T-cell (primary cell): ENCODE measurements around the gene IL15RA. TPM values are rescaled to one million over a fixed set of nuclear protein-coding genes. Genes with fewer than 3 reads are reported as not detected.
A peak's percentile ranks its signal among the peaks of the same experiment; 100 is the strongest.

Source experiments
- ATAC-seq, 4 experiments: fragments of 200-7000 bp in 3 of 4; fragments of 150-1000 bp in 1 of 4; cut with Tn5 transposase; replicated peaks in 1 of 4; 1 replicate in 3 of 4; 2 replicates in 1 of 4; pipeline ENCODE4 v1.10.0; 2021; ENCODE audit warnings: moderate library complexity in 3 of 4, mild to moderate bottlenecking in 2 of 4, moderate number of reproducible peaks in 1 of 4
- CTCF ChIA-PET, 2 donors: fragments of 300-600 bp; sonication (Branson Sonifier 250); formaldehyde crosslinking; loops; one replicate each; lab custom pipeline; 2022; ENCODE audit warnings: antibody characterized with exemption in 2 of 2; lab: Charles Lee
- POLR2A ChIA-PET, 2 donors: fragments of 300-600 bp; sonication (Branson Sonifier 250); formaldehyde crosslinking; loops; one replicate each; lab custom pipeline; 2022; ENCODE audit warnings: antibody characterized with exemption in 2 of 2; lab: Charles Lee
- DNase-seq, 35 experiments: peaks; one replicate each; pipeline versions ENCODE4 v3.0.0 to v3.0.0-alpha.2; 2013 to 2023
- H3K27ac ChIP-seq: one replicate; pipeline ENCODE4 v1.5.1; 2013; ENCODE audit warnings: low read length
- H3K27me3 ChIP-seq, 2 experiments: replicated peaks in 1 of 2; 1 replicate in 1 of 2; 2 replicates in 1 of 2; pipeline versions ENCODE4 v1.6.1 to v1.7.0; 2013; ENCODE audit warnings: low read length in 1 of 2, mixed read lengths in 1 of 2; ENCODE audit not compliant: control insufficient read depth in 2 of 2, insufficient read depth in 2 of 2; ENCODE audit errors: extremely low read depth in 1 of 2
- H3K36me3 ChIP-seq, 2 donors: 1 replicate in 1 of 2; 2 replicates in 1 of 2; pipeline versions ENCODE4 v1.6.1 to v1.7.0; 2013; ENCODE audit warnings: low read length in 1 of 2; ENCODE audit not compliant: control insufficient read depth in 2 of 2, insufficient read depth in 1 of 2; ENCODE audit errors: extremely low read depth in 1 of 2
- H3K4me1 ChIP-seq, 2 experiments: 1 replicate in 1 of 2; 2 replicates in 1 of 2; pipeline versions ENCODE4 v1.6.1 to v1.7.0; 2013; ENCODE audit warnings: low read length in 2 of 2, mixed read lengths in 1 of 2; ENCODE audit not compliant: insufficient read depth in 2 of 2, control insufficient read depth in 1 of 2; ENCODE audit errors: extremely low read depth in 1 of 2
- H3K4me3 ChIP-seq, 2 donors: 1 replicate in 1 of 2; 2 replicates in 1 of 2; pipeline versions ENCODE4 v1.5.1 to v1.7.0; 2013; ENCODE audit warnings: mild to moderate bottlenecking in 2 of 2, low read length in 1 of 2, moderate library complexity in 1 of 2; ENCODE audit not compliant: control insufficient read depth in 1 of 2; ENCODE audit errors: extremely low read depth in 1 of 2
- H3K9me3 ChIP-seq: 2 replicates; pipeline ENCODE4 v1.7.0; 2013
- H3K27ac Mint-ChIP-seq, 2 donors: one replicate each; pipeline ENCODE4 v1.8.0; 2020 to 2021; ENCODE audit warnings: mild to moderate bottlenecking in 2 of 2, mixed read lengths in 2 of 2
- H3K27me3 Mint-ChIP-seq, 2 donors: one replicate each; pipeline ENCODE4 v1.8.0; 2021 to 2022; ENCODE audit warnings: mixed read lengths in 2 of 2
- H3K36me3 Mint-ChIP-seq: one replicate; pipeline ENCODE4 v1.8.0; 2021; ENCODE audit warnings: mixed read lengths
- H3K4me1 Mint-ChIP-seq, 3 donors: one replicate each; pipeline ENCODE4 v1.8.0; 2020 to 2022; ENCODE audit warnings: mixed read lengths in 3 of 3, mild to moderate bottlenecking in 1 of 3
- H3K4me3 Mint-ChIP-seq, 3 donors: one replicate each; pipeline ENCODE4 v1.8.0; 2020 to 2022; ENCODE audit warnings: mild to moderate bottlenecking in 3 of 3, mixed read lengths in 3 of 3, moderate library complexity in 3 of 3
- H3K9me3 Mint-ChIP-seq, 3 donors: one replicate each; pipeline ENCODE4 v1.8.0; 2020 to 2022; ENCODE audit warnings: mixed read lengths in 3 of 3
- WGBS: methylation state at CpG from one replicate; pipeline ENCODE4 v1.1.5; 2013; ENCODE audit warnings: missing lambda C conversion rate; ENCODE audit not compliant: insufficient coverage; 5-methylcytosine and 5-hydroxymethylcytosine counted together
- total RNA-seq, 35 experiments: library from RNA in 6 of 35; stranded (reverse) in 6 of 35; fragments of 120-200 nt in 1 of 35; gene quantifications; one replicate each; pipeline versions ENCODE4 v1.2.1 to v1.2.4 and lab custom pipeline; 2013 to 2026

Gene IL15RA
- total RNA-seq, 5 donors from 2014 or later (not counting 1 experiment from before 2014, with no cell fraction given), result 10.1 to 18.2 (median 10.8) TPM

DNA sequence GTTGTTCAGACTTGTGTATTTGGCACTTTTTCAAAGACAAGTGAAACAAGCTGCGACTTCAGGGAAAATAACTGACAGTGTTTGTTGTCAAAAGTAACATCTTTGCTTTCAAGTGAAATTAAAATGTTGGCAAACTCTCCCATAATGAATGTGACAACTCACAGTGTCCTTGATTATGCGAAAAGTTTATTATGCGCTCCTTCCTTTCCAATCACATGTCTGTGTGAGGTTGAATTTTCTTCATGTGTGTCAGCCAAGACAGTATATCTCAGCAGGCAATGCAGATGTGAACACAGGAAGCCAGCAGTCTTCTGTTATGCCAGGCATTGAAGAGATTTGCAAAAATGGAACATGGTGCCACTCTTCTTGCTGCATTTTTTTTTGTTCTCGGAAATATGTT lies 58.6 kb downstream of the IL15RA start:
- Histone ChIP-seq H3K4me3 (no peak overlapping the region), H3K9me3 (no peaks in the 10 kb centered on the region), H3K27me3 (no peaks in the 10 kb centered on the region), H3K4me1 (no peaks in the 10 kb centered on the region), H3K36me3 (peaks cover 39 to 95% of the 10 kb centered on the region in 2 donors), H3K27ac (no peak overlapping the region)
- H3K4me1 Mint-ChIP-seq, result no peaks in the 10 kb centered on the region
- no peak overlapping the region for H3K27ac Mint-ChIP-seq
- CTCF ChIA-PET, result no interaction called here
- WGBS, result 100% methylated on average over 2 of the region's 4 CpGs
- no peaks in the 10 kb centered on the region for H3K27me3 Mint-ChIP-seq
- no peak overlapping the region for H3K4me3 Mint-ChIP-seq
- H3K9me3 Mint-ChIP-seq, result no peaks in the 10 kb centered on the region
- POLR2A ChIA-PET, result no interaction called here
- DNase-seq, result no peak
- H3K36me3 Mint-ChIP-seq, result peaks cover 80% of the 10 kb centered on the region
- no peak for ATAC-seq

DNA sequence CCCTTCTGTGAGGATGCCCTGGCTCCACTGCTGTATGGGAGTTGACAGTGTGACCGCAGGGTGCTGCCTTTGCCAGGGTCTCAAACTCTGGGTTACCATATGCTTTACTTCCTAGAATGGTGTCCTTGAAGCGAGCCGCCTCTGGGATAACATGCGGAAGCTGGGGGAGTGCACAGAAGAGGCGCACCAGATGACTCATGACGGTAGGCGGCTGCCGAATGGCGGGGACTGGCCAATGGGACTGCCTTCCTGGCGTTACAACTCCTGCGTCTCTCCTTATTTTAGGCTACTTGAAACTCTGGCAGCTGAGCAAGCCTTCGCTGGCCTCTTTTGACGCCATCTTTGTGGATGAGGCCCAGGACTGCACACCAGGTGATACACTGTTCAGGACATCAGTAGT lies 60.0 kb downstream of the IL15RA start:
- DNase-seq (no peak), ATAC-seq (no peak)
- Mint-ChIP-seq H3K27ac (no peak overlapping the region), H3K4me1 (peaks cover 0 to 4% (median 0%) of the 10 kb centered on the region in 3 donors), H3K27me3 (no peaks in the 10 kb centered on the region), H3K4me3 (no peak overlapping the region), H3K9me3 (no peaks in the 10 kb centered on the region), H3K36me3 (peaks cover 80% of the 10 kb centered on the region)
- Histone ChIP-seq H3K9me3 (no peaks in the 10 kb centered on the region), H3K4me1 (no peaks in the 10 kb centered on the region), H3K36me3 (peaks cover 33 to 95% of the 10 kb centered on the region in 2 donors), H3K27me3 (no peaks in the 10 kb centered on the region), H3K4me3 (no peak overlapping the region), H3K27ac (no peak overlapping the region)
- 98% methylated on average over 13 of the region's 13 CpGs for WGBS
- ChIA-PET CTCF (no interaction called here), POLR2A (no interaction called here)

DNA sequence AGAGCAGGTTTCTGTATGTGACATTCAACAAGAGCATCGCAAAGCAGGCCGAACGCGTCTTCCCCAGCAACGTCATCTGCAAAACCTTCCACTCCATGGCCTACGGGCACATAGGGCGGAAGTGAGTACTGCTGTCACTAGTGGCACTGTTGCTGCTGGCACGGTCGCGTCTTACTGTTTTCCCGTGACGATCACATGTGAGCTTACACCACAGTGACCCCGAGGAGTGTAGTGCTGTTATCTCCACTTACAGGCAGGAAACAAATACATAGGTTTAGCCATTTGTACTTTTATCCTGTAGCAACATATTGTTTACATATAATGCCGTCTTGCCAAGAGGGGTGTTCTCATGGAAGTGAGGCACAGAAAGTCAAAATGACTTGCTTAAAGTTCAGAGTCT lies 61.9 kb downstream of the IL15RA start:
- ATAC-seq, result no peak
- Histone ChIP-seq H3K4me1 (no peaks in the 10 kb centered on the region), H3K36me3 (peaks cover 33 to 94% of the 10 kb centered on the region in 2 donors), H3K9me3 (no peaks in the 10 kb centered on the region), H3K27me3 (no peaks in the 10 kb centered on the region), H3K4me3 (no peak overlapping the region), H3K27ac (no peak overlapping the region)
- POLR2A ChIA-PET, result no interaction called here
- Mint-ChIP-seq H3K27me3 (no peaks in the 10 kb centered on the region), H3K9me3 (no peaks in the 10 kb centered on the region), H3K4me1 (peaks cover 0 to 4% (median 0%) of the 10 kb centered on the region in 3 donors), H3K27ac (no peak overlapping the region), H3K4me3 (no peak overlapping the region), H3K36me3 (peaks cover 74% of the 10 kb centered on the region)
- CTCF ChIA-PET, result no interaction called here
- WGBS, result 95% methylated on average over 13 of the region's 14 CpGs
- no peak for DNase-seq

DNA sequence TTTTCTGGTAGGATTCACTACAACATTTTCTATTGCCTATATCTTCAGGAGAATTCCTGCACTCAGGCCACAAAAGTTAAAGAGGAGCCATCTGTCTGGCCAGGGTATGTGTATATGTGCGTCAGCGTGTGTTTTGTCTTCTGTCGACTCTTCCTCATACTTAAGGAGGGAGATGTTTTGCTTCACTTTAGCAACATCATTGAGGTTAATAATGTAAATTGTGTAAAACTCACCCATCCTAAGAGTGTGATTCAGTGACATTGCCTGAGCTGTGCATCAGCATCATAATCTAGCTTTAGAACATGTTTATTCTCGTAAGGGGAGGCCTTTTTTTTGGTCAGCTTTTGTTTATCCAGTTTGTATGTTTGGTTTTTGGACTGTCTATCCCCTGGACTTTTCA lies 63.6 kb downstream of the IL15RA start:
- Histone ChIP-seq H3K36me3 (peaks cover 39 to 95% of the 10 kb centered on the region in 2 donors), H3K9me3 (no peaks in the 10 kb centered on the region), H3K27me3 (no peaks in the 10 kb centered on the region), H3K4me3 (no peak overlapping the region), H3K27ac (no peak overlapping the region), H3K4me1 (no peaks in the 10 kb centered on the region)
- H3K27ac Mint-ChIP-seq, result no peak overlapping the region
- H3K36me3 Mint-ChIP-seq, result peaks cover 78% of the 10 kb centered on the region
- 100% methylated on average over 1 of the region's 4 CpGs for WGBS
- ChIA-PET CTCF (no interaction called here), POLR2A (no interaction called here)
- H3K9me3 Mint-ChIP-seq, result no peaks in the 10 kb centered on the region
- no peak for DNase-seq
- no peak for ATAC-seq
- no peak overlapping the region for H3K4me3 Mint-ChIP-seq
- H3K27me3 Mint-ChIP-seq, result no peaks in the 10 kb centered on the region
- peaks cover 0 to 5% (median 0%) of the 10 kb centered on the region in 3 donors for H3K4me1 Mint-ChIP-seq

DNA sequence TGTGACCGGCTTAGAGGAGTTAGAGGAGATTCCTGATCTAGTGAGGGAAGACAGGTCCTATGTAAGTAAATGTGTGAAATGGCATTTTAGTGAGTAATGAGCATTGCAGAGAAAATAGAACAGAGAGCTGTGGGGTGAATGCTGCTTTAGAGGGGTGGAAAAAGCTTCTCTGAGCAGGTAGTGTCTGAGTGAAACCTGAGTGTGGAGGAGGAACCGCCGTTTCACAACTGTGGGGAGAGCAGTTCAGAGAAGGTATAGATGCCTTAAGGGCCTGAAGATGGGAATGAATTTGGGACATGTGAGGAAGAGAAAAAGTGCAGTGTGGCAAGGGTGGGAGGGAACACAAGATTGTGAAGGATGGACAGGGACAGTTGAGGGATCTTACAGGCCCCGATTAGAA lies 65.7 kb downstream of the IL15RA start:
- H3K9me3 Mint-ChIP-seq, result no peaks in the 10 kb centered on the region
- DNase-seq (no peak), ATAC-seq (no peak)
- peaks cover 7 to 11% (median 9%) of the 10 kb centered on the region in 3 donors for H3K4me1 Mint-ChIP-seq
- peaks cover 70% of the 10 kb centered on the region for H3K36me3 Mint-ChIP-seq
- CTCF ChIA-PET, result no interaction called here
- POLR2A ChIA-PET, result no interaction called here
- Histone ChIP-seq H3K9me3 (no peaks in the 10 kb centered on the region), H3K27ac (no peak overlapping the region), H3K4me3 (no peak overlapping the region), H3K4me1 (no peaks in the 10 kb centered on the region), H3K27me3 (no peaks in the 10 kb centered on the region), H3K36me3 (peaks cover 27 to 76% of the 10 kb centered on the region in 2 donors)
- H3K27ac Mint-ChIP-seq, result peak overlapping the region in 1 of 2 donors; percentile 35
- no peaks in the 10 kb centered on the region for H3K27me3 Mint-ChIP-seq
- 82% methylated on average over 3 of the region's 4 CpGs for WGBS
- H3K4me3 Mint-ChIP-seq, result no peak overlapping the region

DNA sequence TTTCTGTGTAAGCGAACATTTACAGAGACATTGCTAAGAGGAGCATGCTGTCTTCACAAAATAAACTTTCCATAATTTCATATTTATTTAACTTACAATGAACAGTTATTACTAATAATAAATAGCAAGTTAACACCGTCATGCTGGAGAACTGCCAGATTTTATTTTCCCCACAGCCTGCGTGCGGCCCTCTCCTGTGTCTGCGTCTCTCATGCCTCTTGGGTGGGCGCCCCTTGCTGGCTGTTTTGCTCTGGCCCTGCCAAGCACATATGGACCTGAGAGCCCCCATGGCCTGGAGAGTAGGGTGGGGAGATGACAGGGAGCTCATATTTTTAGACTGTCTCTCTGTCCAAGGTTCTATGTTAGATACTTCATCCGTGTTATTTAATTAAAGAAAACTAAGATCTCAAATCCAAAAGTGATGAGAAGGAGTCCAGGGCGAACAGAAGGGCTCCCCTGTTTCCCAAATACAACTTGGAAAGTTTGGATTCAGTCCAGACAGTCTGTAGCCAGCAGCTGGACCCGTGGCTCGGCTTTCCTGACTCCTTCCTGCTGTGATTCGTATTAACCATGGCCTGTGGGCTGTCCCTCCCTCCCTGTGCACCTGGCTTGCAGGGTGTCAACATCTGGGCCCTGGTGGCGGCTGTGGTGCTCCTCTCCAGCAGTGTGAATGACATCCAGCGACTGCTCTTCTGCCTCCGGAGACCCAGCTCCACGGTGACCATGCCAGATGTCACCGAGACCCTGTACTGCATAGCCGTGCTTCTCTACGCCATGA lies 66.8 kb downstream of the IL15RA start:
- no peak for ATAC-seq
- H3K36me3 ChIP-seq, result peaks cover 28 to 73% of the 10 kb centered on the region in 2 donors

More for the DNA sequence above, 66.8 kb downstream of the IL15RA start:
- H3K4me1 Mint-ChIP-seq, result peaks cover 11 to 18% (median 17%) of the 10 kb centered on the region in 3 donors
- H3K27me3 ChIP-seq, result no peaks in the 10 kb centered on the region
- no peak overlapping the region for H3K4me3 ChIP-seq
- H3K36me3 Mint-ChIP-seq, result peaks cover 68% of the 10 kb centered on the region
- no peaks in the 10 kb centered on the region for H3K4me1 ChIP-seq
- no peak overlapping the region for H3K4me3 Mint-ChIP-seq
- no peaks in the 10 kb centered on the region for H3K9me3 Mint-ChIP-seq
- DNase-seq, result no peak
- no peaks in the 10 kb centered on the region for H3K27me3 Mint-ChIP-seq
- no peak overlapping the region for H3K27ac ChIP-seq
- H3K9me3 ChIP-seq, result no peaks in the 10 kb centered on the region
- CTCF ChIA-PET, result no interaction called here
- no peak overlapping the region for H3K27ac Mint-ChIP-seq
- WGBS, result 98% methylated on average over 15 of the region's 18 CpGs
- POLR2A ChIA-PET, result interaction anchor here in 1 of 2 donors (0.6 kb wide), 1 partner anchor 279 kb away, joined by 19 read pairs; no protein-coding TSS in a partner anchor
